ENCODE measurements around the gene OTUB1. TPM values are rescaled to one million over a fixed set of nuclear protein-coding genes. Genes with fewer than 3 reads are reported as not detected.

Gene OTUB1
- total RNA-seq, 2 donors from 2014 or later, result 87.7 to 95.1 TPM

GRCh38 chr11:64022125-64022784, 36.0 kb downstream of the OTUB1 start:
- Mint-ChIP-seq H3K4me1 (peaks cover 23% of the 10 kb centered on the region), H3K27ac (no peak overlapping the region), H3K27me3 (ENCODE audit: insufficient read depth) (peaks cover 40% of the 10 kb centered on the region), H3K36me3 (ENCODE audit: low read depth) (no peaks in the 10 kb centered on the region), H3K9me3 (no peaks in the 10 kb centered on the region), H3K4me3 (no peak overlapping the region)
- Histone ChIP-seq H3K9ac (ENCODE audit: extremely low read depth, low read length, poor library complexity, severe bottlenecking) (no peak overlapping the region), H3K4me1 (ENCODE audit: control insufficient read depth, insufficient read depth, low read length) (peaks cover 3% of the 10 kb centered on the region), H3K27ac (ENCODE audit: low read depth, low read length) (no peak overlapping the region), H3K4me3 (ENCODE audit: low read length) (no peak overlapping the region), H3K36me3 (ENCODE audit: control insufficient read depth, insufficient read depth, low read length) (no peaks in the 10 kb centered on the region), H3K9me3 (ENCODE audit: control insufficient read depth, low read length) (no peaks in the 10 kb centered on the region), H3K27me3 (ENCODE audit: control insufficient read depth, insufficient read depth, low read length, poor library complexity, severe bottlenecking) (no peaks in the 10 kb centered on the region)
- WGBS, 2 experiments (ENCODE audit: insufficient coverage in 1 of 2, insufficient read length in 1 of 2), result 73 to 86% methylated on average over 9 to 14 of the region's 14 CpGs
- DNase-seq, result no peak
- TF ChIP-seq, protein P1, sequence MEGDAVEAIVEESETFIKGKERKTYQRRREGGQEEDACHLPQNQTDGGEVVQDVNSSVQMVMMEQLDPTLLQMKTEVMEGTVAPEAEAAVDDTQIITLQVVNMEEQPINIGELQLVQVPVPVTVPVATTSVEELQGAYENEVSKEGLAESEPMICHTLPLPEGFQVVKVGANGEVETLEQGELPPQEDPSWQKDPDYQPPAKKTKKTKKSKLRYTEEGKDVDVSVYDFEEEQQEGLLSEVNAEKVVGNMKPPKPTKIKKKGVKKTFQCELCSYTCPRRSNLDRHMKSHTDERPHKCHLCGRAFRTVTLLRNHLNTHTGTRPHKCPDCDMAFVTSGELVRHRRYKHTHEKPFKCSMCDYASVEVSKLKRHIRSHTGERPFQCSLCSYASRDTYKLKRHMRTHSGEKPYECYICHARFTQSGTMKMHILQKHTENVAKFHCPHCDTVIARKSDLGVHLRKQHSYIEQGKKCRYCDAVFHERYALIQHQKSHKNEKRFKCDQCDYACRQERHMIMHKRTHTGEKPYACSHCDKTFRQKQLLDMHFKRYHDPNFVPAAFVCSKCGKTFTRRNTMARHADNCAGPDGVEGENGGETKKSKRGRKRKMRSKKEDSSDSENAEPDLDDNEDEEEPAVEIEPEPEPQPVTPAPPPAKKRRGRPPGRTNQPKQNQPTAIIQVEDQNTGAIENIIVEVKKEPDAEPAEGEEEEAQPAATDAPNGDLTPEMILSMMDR (conservative IDR thresholded peaks at IDR 0.05), result no peak

- Histone ChIP-seq H3K4me1 (ENCODE audit: control insufficient read depth, insufficient read depth, low read length) (peaks cover 10% of the 10 kb centered on the region), H3K9me3 (ENCODE audit: control insufficient read depth, low read length) (no peaks in the 10 kb centered on the region), H3K4me3 (ENCODE audit: low read length) (no peak overlapping the region), H3K9ac (ENCODE audit: extremely low read depth, low read length, poor library complexity, severe bottlenecking) (no peak overlapping the region), H3K36me3 (ENCODE audit: control insufficient read depth, insufficient read depth, low read length) (no peaks in the 10 kb centered on the region), H3K27me3 (ENCODE audit: control insufficient read depth, insufficient read depth, low read length, poor library complexity, severe bottlenecking) (no peaks in the 10 kb centered on the region), H3K27ac (ENCODE audit: low read depth, low read length) (no peak overlapping the region)
- Mint-ChIP-seq H3K9me3 (no peaks in the 10 kb centered on the region), H3K4me1 (peaks cover 27% of the 10 kb centered on the region), H3K27me3 (ENCODE audit: insufficient read depth) (peaks cover 41% of the 10 kb centered on the region), H3K36me3 (ENCODE audit: low read depth) (no peaks in the 10 kb centered on the region), H3K27ac (no peak overlapping the region), H3K4me3 (no peak overlapping the region)
- TF ChIP-seq, protein P1 (conservative IDR thresholded peaks at IDR 0.05), result no peak
- no peak for DNase-seq
- WGBS, 2 experiments (ENCODE audit: insufficient coverage in 1 of 2, insufficient read length in 1 of 2), result 85 to 89% methylated on average over 15 to 20 of the region's 20 CpGs
Observed at GRCh38 chr11:64023712-64024710, 37.8 kb downstream of the OTUB1 start.

DNA sequence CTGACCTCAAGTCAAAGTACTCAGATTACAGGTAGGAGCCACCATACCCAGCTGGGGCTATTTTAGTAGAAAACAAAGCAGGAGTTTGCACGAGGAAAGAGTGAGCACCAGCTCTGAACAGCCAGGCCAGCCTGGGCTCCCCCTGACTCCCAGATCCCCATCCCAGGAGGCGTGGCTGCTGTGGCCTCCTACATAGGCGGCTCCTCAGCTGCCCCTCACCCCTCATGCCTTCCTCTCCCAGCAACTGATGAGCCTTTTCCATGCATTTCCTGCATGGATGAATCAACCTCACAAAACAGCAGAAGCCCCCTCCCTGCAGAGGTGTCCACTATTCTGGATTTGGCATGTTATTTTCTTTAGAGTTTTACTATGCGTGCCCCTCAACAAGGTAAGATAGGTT, 39.0 kb downstream of the OTUB1 start:
- no peak overlapping the region for H3K4me3 ChIP-seq (ENCODE audit: low read length)
- 49 to 63% methylated on average over 4 of the region's 4 CpGs for WGBS, 2 experiments (ENCODE audit: insufficient coverage in 1 of 2, insufficient read length in 1 of 2)
- H3K27ac ChIP-seq (ENCODE audit: low read depth, low read length), result no peak overlapping the region
- Mint-ChIP-seq H3K4me3 (no peak overlapping the region), H3K9me3 (no peaks in the 10 kb centered on the region), H3K4me1 (peaks cover 27% of the 10 kb centered on the region), H3K27me3 (ENCODE audit: insufficient read depth) (peaks cover 47% of the 10 kb centered on the region), H3K36me3 (ENCODE audit: low read depth) (no peaks in the 10 kb centered on the region), H3K27ac (no peak overlapping the region)
- TF ChIP-seq, protein P1 (conservative IDR thresholded peaks at IDR 0.05), result no peak
- no peak overlapping the region for H3K9ac ChIP-seq (ENCODE audit: extremely low read depth, low read length, poor library complexity, severe bottlenecking)
- H3K9me3 ChIP-seq (ENCODE audit: control insufficient read depth, low read length), result no peaks in the 10 kb centered on the region
- no peaks in the 10 kb centered on the region for H3K36me3 ChIP-seq (ENCODE audit: control insufficient read depth, insufficient read depth, low read length)
- DNase-seq, result peak; percentile 87
- H3K4me1 ChIP-seq (ENCODE audit: control insufficient read depth, insufficient read depth, low read length), result peaks cover 10% of the 10 kb centered on the region
- peaks cover 5% of the 10 kb centered on the region for H3K27me3 ChIP-seq (ENCODE audit: control insufficient read depth, insufficient read depth, low read length, poor library complexity, severe bottlenecking)
